ENCODE data around the gene TDRD10. TPM values are rescaled to one million over a fixed set of nuclear protein-coding genes. Genes with fewer than 3 reads are reported as not detected.

The TDRD10 gene
- total and polyA plus RNA-seq, 8 donors: 0.13 to 4.7 (median 0.39) TPM

DNA sequence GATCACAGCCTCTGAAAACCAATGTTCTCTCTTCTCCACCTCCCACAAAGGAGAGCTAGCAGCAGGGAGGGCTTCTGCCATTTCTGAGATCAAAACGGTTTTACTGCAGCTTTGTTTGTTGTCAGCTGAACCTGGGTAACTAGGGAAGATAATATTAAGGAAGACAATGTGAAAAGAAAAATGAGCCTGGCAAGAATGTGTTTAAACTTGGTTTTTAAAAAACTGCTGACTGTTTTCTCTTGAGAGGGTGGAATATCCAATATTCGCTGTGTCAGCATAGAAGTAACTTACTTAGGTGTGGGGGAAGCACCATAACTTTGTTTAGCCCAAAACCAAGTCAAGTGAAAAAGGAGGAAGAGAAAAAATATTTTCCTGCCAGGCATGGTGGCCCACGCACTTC lies 35.8 kb upstream of the TDRD10 start:
- ATAC-seq: no peak
- intact Hi-C loops (cut with DNase I): loop anchor here in 1 of 3 donors (10.0 kb wide), 1 partner anchor 61 kb away; the partner anchor contains the start of gene IL6R
- Histone ChIP-seq H3K36me3 (no peaks in the 10 kb centered on the region), H3K27ac (no peak overlapping the region), H3K4me1 (no peaks in the 10 kb centered on the region), H3K27me3 (no peaks in the 10 kb centered on the region), H3K4me3 (no peak overlapping the region), H3K9me3 (no peaks in the 10 kb centered on the region)
- FAIRE-seq: no peak
- TF ChIP-seq, protein P1, sequence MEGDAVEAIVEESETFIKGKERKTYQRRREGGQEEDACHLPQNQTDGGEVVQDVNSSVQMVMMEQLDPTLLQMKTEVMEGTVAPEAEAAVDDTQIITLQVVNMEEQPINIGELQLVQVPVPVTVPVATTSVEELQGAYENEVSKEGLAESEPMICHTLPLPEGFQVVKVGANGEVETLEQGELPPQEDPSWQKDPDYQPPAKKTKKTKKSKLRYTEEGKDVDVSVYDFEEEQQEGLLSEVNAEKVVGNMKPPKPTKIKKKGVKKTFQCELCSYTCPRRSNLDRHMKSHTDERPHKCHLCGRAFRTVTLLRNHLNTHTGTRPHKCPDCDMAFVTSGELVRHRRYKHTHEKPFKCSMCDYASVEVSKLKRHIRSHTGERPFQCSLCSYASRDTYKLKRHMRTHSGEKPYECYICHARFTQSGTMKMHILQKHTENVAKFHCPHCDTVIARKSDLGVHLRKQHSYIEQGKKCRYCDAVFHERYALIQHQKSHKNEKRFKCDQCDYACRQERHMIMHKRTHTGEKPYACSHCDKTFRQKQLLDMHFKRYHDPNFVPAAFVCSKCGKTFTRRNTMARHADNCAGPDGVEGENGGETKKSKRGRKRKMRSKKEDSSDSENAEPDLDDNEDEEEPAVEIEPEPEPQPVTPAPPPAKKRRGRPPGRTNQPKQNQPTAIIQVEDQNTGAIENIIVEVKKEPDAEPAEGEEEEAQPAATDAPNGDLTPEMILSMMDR (IDR thresholded peaks at IDR 0.05): no peak
- DNase-seq: no peak
- WGBS, 2 donors: 70 to 72% methylated on average over 3 of the region's 3 CpGs

DNA sequence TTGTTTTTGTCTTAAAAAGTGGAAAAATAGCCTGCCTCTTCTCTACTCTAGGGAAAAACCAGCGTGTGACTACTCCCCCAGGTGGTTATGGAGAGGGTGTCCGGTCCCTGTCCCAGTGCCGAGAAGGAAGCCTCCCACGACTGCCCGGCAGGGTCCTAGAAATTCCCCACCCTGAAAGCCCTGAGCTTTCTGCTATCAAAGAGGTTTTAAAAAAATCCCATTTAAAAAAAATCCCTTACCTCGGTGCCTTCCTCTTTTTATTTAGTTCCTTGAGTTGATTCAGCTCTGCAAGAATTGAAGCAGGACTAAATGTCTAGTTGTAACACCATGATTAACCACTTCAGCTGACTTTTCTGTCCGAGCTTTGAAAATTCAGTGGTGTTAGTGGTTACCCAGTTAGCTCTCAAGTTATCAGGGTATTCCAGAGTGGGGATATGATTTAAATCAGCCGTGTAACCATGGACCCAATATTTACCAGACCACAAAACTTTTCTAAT lies 35.0 kb upstream of the TDRD10 start:
- H3K9me3 ChIP-seq: no peaks in the 10 kb centered on the region
- WGBS, 2 donors: 54 to 71% methylated on average over 8 of the region's 8 CpGs
- TF ChIP-seq, protein P1 (IDR thresholded peaks at IDR 0.05): no peak
- DNase-seq: no peak
- no peak for FAIRE-seq
- no peaks in the 10 kb centered on the region for H3K36me3 ChIP-seq
- intact Hi-C loops (cut with DNase I): loop anchor here in 1 of 3 donors (10.0 kb wide), 1 partner anchor 62 kb away; the partner anchor contains the start of gene IL6R
- no peak overlapping the region for H3K4me3 ChIP-seq
- ATAC-seq: peak in 1 of 4 donors; percentile 37
- no peak overlapping the region for H3K27ac ChIP-seq
- no peaks in the 10 kb centered on the region for H3K4me1 ChIP-seq
- no peaks in the 10 kb centered on the region for H3K27me3 ChIP-seq

DNA sequence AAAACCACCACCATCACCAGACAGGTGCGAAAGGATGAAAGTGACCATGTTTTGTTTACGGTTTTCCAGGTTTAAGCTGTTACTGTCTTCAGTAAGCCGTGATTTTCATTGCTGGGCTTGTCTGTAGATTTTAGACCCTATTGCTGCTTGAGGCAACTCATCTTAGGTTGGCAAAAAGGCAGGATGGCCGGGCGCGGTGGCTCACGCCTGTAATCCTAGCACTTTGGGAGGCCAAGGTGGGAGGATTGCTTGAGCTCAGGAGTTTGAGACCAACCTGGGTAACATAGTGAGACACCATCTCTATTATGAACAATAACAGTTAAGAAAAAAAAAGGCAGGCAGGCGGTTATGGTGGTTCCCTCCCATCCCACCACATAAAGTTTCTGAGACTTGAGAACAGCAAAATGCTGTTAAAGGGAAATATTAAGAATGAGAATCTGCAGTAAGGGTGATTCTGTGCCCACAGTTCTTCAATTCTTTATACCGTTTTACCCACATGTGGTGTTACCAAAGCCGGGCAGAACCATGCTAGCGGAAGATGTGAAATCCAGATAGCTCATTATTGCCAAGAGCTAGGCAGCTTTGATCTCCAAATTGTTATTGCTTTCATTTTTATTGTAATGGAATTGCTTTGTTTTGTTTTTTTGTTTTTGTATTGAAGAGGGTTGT lies 34.5 kb upstream of the TDRD10 start:
- no peak for DNase-seq
- ATAC-seq: no peak
- no peaks in the 10 kb centered on the region for H3K36me3 ChIP-seq
- no peaks in the 10 kb centered on the region for H3K9me3 ChIP-seq
- H3K4me3 ChIP-seq: no peak overlapping the region
- no peak for FAIRE-seq
- no peaks in the 10 kb centered on the region for H3K27me3 ChIP-seq
- intact Hi-C loops (cut with DNase I): loop anchor here in 1 of 3 donors (10.0 kb wide), 1 partner anchor 63 kb away; the partner anchor contains the start of gene IL6R
- WGBS, 2 donors: 87 to 91% methylated on average over 11 of the region's 11 CpGs
- no peak overlapping the region for H3K27ac ChIP-seq
- H3K4me1 ChIP-seq: no peaks in the 10 kb centered on the region
- TF ChIP-seq, protein P1 (IDR thresholded peaks at IDR 0.05): no peak

DNA sequence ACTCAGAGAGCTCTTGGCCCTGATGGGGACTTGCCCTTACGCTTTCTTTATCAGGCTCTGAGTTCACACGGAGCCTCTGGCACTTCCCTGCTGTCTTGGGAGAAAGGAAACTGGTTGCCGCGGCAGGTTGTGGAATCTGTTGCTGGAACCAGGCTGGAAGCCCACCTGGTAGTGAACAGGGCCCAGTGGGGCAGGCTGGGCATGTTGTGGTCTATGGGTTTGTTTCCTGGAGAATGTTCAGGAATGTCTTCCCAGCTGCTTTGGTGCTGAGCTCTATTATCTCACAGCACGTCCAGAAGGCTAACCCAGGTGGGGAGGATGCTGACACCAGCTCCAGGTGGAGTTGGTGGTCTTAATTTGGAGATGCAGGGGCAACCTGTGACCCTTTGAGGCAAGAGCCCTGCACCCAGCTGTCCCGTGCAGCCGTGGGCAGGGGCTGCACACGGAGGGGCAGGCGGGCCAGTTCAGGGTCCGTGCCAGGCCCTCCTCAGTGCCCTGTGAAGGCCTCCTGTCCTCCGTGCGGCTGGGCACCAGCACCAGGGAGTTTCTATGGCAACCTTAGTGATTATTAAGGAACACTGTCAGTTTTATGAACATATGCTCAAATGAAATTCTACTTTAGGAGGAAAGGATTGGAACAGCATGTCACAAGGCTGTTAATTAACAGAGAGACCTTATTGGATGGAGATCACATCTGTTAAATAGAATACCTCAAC lies 33.3 kb upstream of the TDRD10 start:
- Histone ChIP-seq H3K27me3 (no peaks in the 10 kb centered on the region), H3K4me3 (no peak overlapping the region), H3K27ac (no peak overlapping the region), H3K4me1 (no peaks in the 10 kb centered on the region), H3K9me3 (no peaks in the 10 kb centered on the region), H3K36me3 (no peaks in the 10 kb centered on the region)
- TF ChIP-seq, protein P1 (IDR thresholded peaks at IDR 0.05): no peak
- DNase-seq (no peak), FAIRE-seq (no peak), ATAC-seq (peak in 3 of 4 donors; percentile 39 to 74 (median 72))
- intact Hi-C loops (cut with DNase I): loop anchor here in 1 of 3 donors (10.0 kb wide), 1 partner anchor 64 kb away; the partner anchor contains the start of gene IL6R
- WGBS, 2 donors: 53 to 58% methylated on average over 12 of the region's 12 CpGs

Measured in pancreas (tissue), 10 donors.